Brain microvascular endothelial cell (primary cell): ENCODE data around the gene PPARD.

ENCODE experiments used
- DNase-seq: peaks from one replicate; pipeline ENCODE4 v3.0.0-alpha.2; 2020
- H3K27ac ChIP-seq: fragments of 250-450 bp; sonication (Bioruptor Pico); 2 replicates; pipeline ENCODE4 v1.5.1; 2020; ENCODE audit warnings: mild to moderate bottlenecking, moderate library complexity
- H3K27me3 ChIP-seq: fragments of 250-450 bp; sonication (Bioruptor Pico); replicated peaks from 2 replicates; pipeline ENCODE4 v1.5.1; 2020; ENCODE audit warnings: mild to moderate bottlenecking
- H3K36me3 ChIP-seq: fragments of 250-450 bp; sonication (Bioruptor Pico); replicated peaks from 2 replicates; pipeline ENCODE4 v1.5.1; 2020; ENCODE audit warnings: mild to moderate bottlenecking
- H3K4me3 ChIP-seq: 2 replicates; pipeline ENCODE4 v1.5.1; 2011; ENCODE audit warnings: low read depth, mild to moderate bottlenecking, control low read depth, low read length, moderate library complexity
- in situ Hi-C: cut with HindIII; loops from 2 replicates; pipeline ENCODE4 v1.10.0; 2017; ENCODE audit warnings: low sequenced_read_pairs, low pct_ligation_motif_present
- TF ChIP-seq, protein P1 (sequence below): IDR thresholded peaks from 2 replicates; pipeline ENCODE4 v1.5.1; 2011; ENCODE audit warnings: low read depth, mild to moderate bottlenecking, moderate library complexity, low read length, control low read depth, inconsistent platforms; ENCODE audit errors: missing control alignments

PPARD gene

GRCh38 chr6:35342258-35343091 lies at the start of gene PPARD:
PPARD (plus strand) TSS chr6:35342558; CDS start chr6:35411088, 68,530 bp downstream.
- Histone ChIP-seq H3K4me3 (peak within 1 kb of the TSS; percentile 80), H3K27me3 (no peaks in the 10 kb centered on the region), H3K27ac (peak within 1 kb of the TSS; percentile 81), H3K36me3 (peaks cover 12% of the 10 kb centered on the region)
- in situ Hi-C loops = no loop called here
- DNase-seq = peak; percentile 93
- TF ChIP-seq, protein P1, sequence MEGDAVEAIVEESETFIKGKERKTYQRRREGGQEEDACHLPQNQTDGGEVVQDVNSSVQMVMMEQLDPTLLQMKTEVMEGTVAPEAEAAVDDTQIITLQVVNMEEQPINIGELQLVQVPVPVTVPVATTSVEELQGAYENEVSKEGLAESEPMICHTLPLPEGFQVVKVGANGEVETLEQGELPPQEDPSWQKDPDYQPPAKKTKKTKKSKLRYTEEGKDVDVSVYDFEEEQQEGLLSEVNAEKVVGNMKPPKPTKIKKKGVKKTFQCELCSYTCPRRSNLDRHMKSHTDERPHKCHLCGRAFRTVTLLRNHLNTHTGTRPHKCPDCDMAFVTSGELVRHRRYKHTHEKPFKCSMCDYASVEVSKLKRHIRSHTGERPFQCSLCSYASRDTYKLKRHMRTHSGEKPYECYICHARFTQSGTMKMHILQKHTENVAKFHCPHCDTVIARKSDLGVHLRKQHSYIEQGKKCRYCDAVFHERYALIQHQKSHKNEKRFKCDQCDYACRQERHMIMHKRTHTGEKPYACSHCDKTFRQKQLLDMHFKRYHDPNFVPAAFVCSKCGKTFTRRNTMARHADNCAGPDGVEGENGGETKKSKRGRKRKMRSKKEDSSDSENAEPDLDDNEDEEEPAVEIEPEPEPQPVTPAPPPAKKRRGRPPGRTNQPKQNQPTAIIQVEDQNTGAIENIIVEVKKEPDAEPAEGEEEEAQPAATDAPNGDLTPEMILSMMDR = peak; percentile 98

DNA sequence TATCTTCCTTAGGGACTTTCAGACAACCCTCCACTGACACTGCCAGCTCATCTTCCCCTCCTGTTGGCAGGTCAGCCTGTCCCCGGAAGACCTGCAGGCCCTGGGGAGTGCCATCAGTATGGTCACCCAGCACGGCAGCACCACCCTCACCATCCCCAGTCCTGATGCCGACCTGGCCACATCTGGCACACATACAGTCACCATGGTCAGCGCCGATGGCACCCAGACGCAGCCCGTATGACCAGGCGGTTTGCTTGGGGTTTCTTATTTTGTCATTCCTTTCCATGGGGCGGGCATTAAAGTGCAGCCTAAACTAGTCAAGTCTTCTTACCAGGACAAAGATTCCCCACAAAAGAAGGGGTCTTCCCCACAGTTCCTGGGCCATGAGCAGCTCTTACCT lies 48.7 kb upstream of the PPARD start:
- no peak for DNase-seq
- H3K36me3 ChIP-seq = peaks cover 9% of the 10 kb centered on the region
- no peak overlapping the region for H3K27ac ChIP-seq
- H3K27me3 ChIP-seq = no peaks in the 10 kb centered on the region
- H3K4me3 ChIP-seq = no peak overlapping the region
- in situ Hi-C loops = no loop called here
- TF ChIP-seq, protein P1 = no peak

GRCh38 chr6:35294308-35294945 lies 47.9 kb upstream of the PPARD start:
- H3K4me3 ChIP-seq = no peak overlapping the region
- TF ChIP-seq, protein P1 = peak; percentile 86
- in situ Hi-C loops = no loop called here
- peaks cover 6% of the 10 kb centered on the region for H3K36me3 ChIP-seq
- H3K27me3 ChIP-seq = no peaks in the 10 kb centered on the region
- no peak overlapping the region for H3K27ac ChIP-seq
- no peak for DNase-seq

- TF ChIP-seq, protein P1 = no peak
- in situ Hi-C loops = no loop called here
- Histone ChIP-seq H3K36me3 (peaks cover 6% of the 10 kb centered on the region), H3K27me3 (no peaks in the 10 kb centered on the region), H3K27ac (no peak overlapping the region), H3K4me3 (no peak overlapping the region)
- no peak for DNase-seq
Observed at GRCh38 chr6:35295036-35295435, 47.3 kb upstream of the PPARD start.

- no peak for DNase-seq
- TF ChIP-seq, protein P1 = no peak
- H3K36me3 ChIP-seq = peaks cover 6% of the 10 kb centered on the region
Observed at GRCh38 chr6:35295521-35296315, 46.6 kb upstream of the PPARD start.

More at GRCh38 chr6:35295521-35296315, 46.6 kb upstream of the PPARD start:
- in situ Hi-C loops = no loop called here
- no peaks in the 10 kb centered on the region for H3K27me3 ChIP-seq
- H3K27ac ChIP-seq = no peak overlapping the region
- no peak overlapping the region for H3K4me3 ChIP-seq
